Right atrium auricular region (tissue), 2 donors: ENCODE results near the gene OR14C36. TPM values are rescaled to one million over a fixed set of nuclear protein-coding genes. Genes with fewer than 3 reads are reported as not detected.

Experiments used
- DNase-seq: peaks from one replicate; pipeline ENCODE4 v3.0.0-alpha.2; 2019; ENCODE audit warnings: low spot score
- H3K27ac ChIP-seq, 2 donors: fragments of 200-600 bp; sonication (generic); 1 replicate in 1 of 2; 2 replicates in 1 of 2; pipeline ENCODE4 v1.5.1; 2016 to 2019
- H3K27me3 ChIP-seq, 2 donors: fragments of 200-600 bp; sonication (generic); one replicate each; pipeline versions ENCODE4 v1.5.1 to v1.6.0; 2017 to 2019
- H3K36me3 ChIP-seq: fragments of 200-600 bp; sonication (generic); one replicate; pipeline ENCODE4 v1.5.1; 2016
- H3K4me1 ChIP-seq, 2 donors: fragments of 200-600 bp; sonication (generic); one replicate each; pipeline versions ENCODE4 v1.5.1 to v1.6.0; 2017 to 2019
- H3K4me3 ChIP-seq, 2 donors: fragments of 200-600 bp; sonication (generic); 1 replicate in 1 of 2; 2 replicates in 1 of 2; pipeline ENCODE4 v1.5.1; 2017 to 2019; ENCODE audit warnings: mild to moderate bottlenecking in 1 of 2, moderate library complexity in 1 of 2
- H3K9me3 ChIP-seq, 2 donors: fragments of 200-600 bp; sonication (generic); one replicate each; pipeline ENCODE4 v1.5.1; 2019
- total RNA-seq, 2 donors: library from RNA; depleted of rRNA; stranded (reverse); fragments of >200 nt; gene quantifications; one replicate each; pipeline ENCODE4 v1.1.0, GENCODE V29; 2016
- TF ChIP-seq, protein P1 (sequence below), 2 donors: fragments of 200-600 bp; sonication (generic); IDR thresholded peaks; one replicate each; pipeline ENCODE4 v1.5.1; 2019; ENCODE audit warnings: antibody characterized with exemption in 2 of 2

The OR14C36 gene
- total RNA-seq, 2 donors from 2014 or later, result not detected

DNA sequence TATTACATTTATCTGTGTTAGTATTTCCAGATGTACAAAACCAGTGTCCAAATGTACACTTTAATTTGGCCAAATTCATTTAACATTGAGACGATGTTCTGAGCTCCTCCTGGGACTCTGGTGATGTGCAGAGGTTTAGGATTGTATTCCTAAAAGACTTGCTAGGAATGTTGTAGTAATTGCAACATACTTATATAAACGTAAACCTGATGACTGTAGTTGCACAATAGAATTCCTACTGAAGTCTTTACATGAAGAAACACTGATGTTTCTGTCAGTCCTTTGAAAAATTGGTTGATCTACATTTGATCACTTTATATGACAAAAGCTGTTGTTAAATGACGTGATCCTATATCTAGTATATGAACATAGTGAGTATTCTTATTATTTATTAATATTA, 5.1 kb upstream of the OR14C36 start:
- Histone ChIP-seq H3K27me3 (no peaks in the 10 kb centered on the region), H3K36me3 (no peaks in the 10 kb centered on the region), H3K4me1 (no peaks in the 10 kb centered on the region), H3K4me3 (no peak overlapping the region), H3K27ac (no peak overlapping the region), H3K9me3 (no peaks in the 10 kb centered on the region)
- TF ChIP-seq, protein P1, sequence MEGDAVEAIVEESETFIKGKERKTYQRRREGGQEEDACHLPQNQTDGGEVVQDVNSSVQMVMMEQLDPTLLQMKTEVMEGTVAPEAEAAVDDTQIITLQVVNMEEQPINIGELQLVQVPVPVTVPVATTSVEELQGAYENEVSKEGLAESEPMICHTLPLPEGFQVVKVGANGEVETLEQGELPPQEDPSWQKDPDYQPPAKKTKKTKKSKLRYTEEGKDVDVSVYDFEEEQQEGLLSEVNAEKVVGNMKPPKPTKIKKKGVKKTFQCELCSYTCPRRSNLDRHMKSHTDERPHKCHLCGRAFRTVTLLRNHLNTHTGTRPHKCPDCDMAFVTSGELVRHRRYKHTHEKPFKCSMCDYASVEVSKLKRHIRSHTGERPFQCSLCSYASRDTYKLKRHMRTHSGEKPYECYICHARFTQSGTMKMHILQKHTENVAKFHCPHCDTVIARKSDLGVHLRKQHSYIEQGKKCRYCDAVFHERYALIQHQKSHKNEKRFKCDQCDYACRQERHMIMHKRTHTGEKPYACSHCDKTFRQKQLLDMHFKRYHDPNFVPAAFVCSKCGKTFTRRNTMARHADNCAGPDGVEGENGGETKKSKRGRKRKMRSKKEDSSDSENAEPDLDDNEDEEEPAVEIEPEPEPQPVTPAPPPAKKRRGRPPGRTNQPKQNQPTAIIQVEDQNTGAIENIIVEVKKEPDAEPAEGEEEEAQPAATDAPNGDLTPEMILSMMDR (IDR thresholded peaks at IDR 0.05), result no peak
- DNase-seq, result no peak

DNA sequence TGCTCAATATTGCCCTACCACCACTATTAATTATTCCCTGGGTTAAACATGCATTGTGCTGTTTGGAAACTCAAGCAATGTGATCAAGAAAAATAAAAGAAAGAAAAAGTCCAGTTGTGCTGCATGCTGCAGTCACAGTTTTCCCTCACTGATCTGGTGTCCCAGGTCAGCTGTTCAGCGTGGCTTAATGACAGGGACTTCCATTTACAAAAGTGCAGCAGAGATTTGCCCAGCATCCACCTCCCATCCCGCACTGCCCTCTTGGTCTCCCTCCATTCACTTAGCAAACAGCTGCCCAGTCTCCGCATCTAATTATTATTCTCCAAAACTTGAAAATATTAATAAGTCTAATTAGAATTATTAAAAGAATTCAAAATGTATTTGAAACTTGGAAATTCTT, 10.8 kb downstream of the OR14C36 start:
- TF ChIP-seq, protein P1 (IDR thresholded peaks at IDR 0.05), result no peak
- H3K4me3 ChIP-seq, result no peak overlapping the region
- H3K27ac ChIP-seq, result no peak overlapping the region
- peaks cover 0 to 7% of the 10 kb centered on the region in 2 donors for H3K9me3 ChIP-seq
- DNase-seq, result no peak
- H3K27me3 ChIP-seq, result no peaks in the 10 kb centered on the region
- H3K4me1 ChIP-seq, result no peaks in the 10 kb centered on the region
- H3K36me3 ChIP-seq, result no peaks in the 10 kb centered on the region

DNA sequence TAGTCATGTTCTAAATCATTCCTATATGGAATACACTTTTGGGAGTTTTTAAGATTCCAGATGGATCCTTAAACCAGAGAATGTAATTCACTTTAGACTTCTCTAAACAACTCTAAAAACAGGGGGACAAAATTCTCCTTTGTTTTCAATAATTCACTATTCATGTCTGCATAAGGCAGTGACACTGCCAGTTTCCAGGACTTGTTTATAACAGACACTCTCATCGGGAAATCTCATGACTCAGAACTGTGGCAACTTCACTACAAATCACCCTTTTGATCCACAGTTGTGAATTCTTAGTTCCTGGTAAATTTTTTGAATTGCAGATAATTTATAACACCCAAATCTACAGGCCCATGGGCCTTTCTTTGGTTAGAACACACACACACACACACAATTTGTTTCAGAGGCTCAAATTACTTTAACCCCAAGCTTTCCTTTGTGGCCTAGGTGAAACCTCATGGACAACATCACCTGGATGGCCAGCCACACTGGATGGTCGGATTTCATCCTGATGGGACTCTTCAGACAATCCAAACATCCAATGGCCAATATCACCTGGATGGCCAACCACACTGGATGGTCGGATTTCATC, 12.6 kb downstream of the OR14C36 start, which contains the start of gene OR2T4:
TSS of gene OR2T4 (plus strand) at position 545 of the 595 bp plus-strand sequence. CDS start at position 545, 0 bp downstream.
- Histone ChIP-seq H3K27me3 (no peaks in the 10 kb centered on the region), H3K4me1 (no peaks in the 10 kb centered on the region), H3K9me3 (peaks cover 0 to 18% of the 10 kb centered on the region in 2 donors), H3K27ac (no peak within 1 kb of the TSS), H3K36me3 (no peaks in the 10 kb centered on the region), H3K4me3 (no peak within 1 kb of the TSS)
- TF ChIP-seq, protein P1 (IDR thresholded peaks at IDR 0.05), result no peak
- DNase-seq, result no peak

DNA sequence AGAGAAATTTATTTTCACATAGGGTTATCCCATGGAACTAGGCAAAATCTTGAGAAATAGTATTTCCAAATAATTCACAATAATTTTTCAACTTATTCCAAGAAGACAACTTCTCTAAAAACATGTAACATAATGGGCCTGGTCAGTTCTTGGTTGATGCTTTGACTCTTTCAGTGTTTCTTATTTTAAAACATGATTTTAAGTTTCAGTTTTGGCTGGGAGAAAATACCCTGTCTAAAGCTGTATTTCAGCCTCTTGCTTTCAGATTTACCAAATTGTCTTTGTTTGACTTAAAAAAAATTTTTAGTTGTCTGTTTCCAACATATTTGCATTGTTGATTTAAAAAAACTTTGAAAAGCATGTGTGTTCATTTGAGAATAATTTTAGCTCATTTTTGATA, 18.0 kb downstream of the OR14C36 start:
- Histone ChIP-seq H3K36me3 (no peaks in the 10 kb centered on the region), H3K9me3 (peaks cover 0 to 18% of the 10 kb centered on the region in 2 donors), H3K4me3 (no peak overlapping the region), H3K4me1 (no peaks in the 10 kb centered on the region), H3K27me3 (no peaks in the 10 kb centered on the region), H3K27ac (no peak overlapping the region)
- TF ChIP-seq, protein P1 (IDR thresholded peaks at IDR 0.05), result no peak
- no peak for DNase-seq

DNA sequence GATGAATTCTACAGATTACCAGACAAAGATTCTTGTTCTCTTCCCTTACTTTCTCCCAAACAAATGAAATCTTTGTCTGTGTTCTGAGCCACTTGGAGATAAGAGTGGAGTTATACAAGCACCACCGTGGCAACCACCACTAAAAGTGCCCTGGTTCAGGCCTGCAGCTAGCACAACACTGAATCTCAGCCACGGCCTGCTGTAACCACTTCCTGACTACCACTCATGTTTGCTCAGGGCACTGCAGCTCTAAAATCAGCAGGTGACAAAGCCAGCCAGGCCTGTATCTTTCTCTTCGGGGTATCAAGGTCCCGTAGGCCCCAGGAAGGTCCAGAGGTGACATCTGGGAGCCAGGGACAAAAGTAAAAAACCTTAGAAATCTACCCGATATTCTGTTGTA, 23.8 kb downstream of the OR14C36 start:
- H3K27me3 ChIP-seq, result no peaks in the 10 kb centered on the region
- no peak for DNase-seq
- no peak overlapping the region for H3K27ac ChIP-seq
- no peaks in the 10 kb centered on the region for H3K9me3 ChIP-seq
- TF ChIP-seq, protein P1 (IDR thresholded peaks at IDR 0.05), result no peak
- no peaks in the 10 kb centered on the region for H3K4me1 ChIP-seq
- H3K4me3 ChIP-seq, result no peak overlapping the region
- no peaks in the 10 kb centered on the region for H3K36me3 ChIP-seq

DNA sequence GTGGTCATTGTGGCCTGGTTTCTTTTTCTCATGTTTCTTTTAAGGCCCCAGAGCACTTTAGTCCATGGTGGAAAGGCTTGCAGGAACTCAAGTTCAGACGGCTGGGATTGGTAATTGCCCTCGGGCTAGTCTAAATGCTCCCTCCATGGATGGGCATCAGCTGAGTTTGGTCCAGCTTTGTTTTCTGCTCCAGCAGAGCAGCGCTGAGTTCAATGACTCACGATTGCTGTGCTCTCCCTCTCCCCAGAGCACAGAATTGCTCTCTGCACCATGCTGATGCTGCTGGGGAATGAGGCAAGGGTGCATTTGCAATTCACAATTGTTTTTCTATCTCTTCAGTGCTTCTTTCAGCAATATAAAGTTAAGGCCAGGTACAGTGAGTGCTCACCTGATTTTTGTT, 25.2 kb downstream of the OR14C36 start:
- Histone ChIP-seq H3K4me1 (no peaks in the 10 kb centered on the region), H3K36me3 (no peaks in the 10 kb centered on the region), H3K27ac (no peak overlapping the region), H3K4me3 (no peak overlapping the region), H3K27me3 (no peaks in the 10 kb centered on the region), H3K9me3 (no peaks in the 10 kb centered on the region)
- DNase-seq, result no peak
- TF ChIP-seq, protein P1 (IDR thresholded peaks at IDR 0.05), result no peak
